Femur (tissue), 1 donor: Measurements from ENCODE around the gene TRPM6.

Source experiments
- DNase-seq: peaks from one replicate; pipeline ENCODE4 v3.0.0-alpha.2; 2017

Gene TRPM6

DNA sequence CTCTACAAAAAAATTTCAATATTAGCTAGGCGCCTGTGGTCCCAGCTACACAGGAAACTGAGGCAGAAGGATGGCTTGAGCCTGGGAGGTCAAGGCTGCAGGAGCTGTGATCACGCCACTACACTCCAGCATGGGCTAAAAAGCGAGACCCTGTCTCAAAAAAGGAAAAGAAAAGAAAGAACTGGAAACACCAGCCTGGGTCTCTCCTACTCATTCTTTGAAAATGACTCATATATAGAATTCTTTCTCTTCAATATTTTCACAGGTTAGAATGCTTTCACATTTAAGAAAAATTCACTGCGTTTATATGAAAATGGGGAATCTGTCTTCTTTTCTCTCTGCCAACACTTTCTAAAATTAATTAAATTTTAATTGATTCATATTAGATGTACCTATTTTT is 115.6 kb downstream of the TRPM6 start:
- no peak for DNase-seq

DNA sequence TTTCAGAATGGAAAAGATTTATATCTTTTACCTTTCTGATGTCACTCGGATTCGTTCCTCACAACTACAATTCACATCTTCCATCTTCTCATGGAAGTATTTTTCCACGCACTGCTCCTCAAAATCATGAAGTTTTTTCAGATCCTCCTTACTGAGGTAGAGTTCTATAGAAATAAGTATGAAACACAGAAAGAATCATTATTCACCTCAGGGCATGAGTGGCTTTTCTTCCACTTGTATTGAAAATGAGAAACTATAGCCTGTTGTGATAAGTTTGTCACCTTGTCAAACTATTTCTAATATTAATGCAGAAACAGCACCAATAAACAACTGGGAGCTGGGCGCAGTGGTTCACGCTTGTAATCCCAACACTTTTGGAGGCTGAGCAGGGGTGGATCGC is 116.0 kb downstream of the TRPM6 start:
- DNase-seq, result no peak

DNA sequence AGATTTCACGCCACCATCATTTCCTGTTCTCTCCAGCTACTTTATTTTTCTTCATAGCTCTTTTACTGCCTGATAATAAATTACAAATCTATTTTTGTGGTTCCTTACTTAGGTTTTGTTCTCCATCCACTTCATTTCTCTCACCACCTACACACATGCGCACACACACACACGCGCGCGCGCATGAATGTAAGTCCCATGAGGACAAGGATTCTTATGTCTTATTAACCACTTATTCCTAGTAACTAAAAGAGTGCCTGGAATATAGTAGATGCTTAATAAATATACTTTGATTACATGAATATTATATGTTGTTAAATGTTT is 116.5 kb downstream of the TRPM6 start:
- no peak for DNase-seq

DNA sequence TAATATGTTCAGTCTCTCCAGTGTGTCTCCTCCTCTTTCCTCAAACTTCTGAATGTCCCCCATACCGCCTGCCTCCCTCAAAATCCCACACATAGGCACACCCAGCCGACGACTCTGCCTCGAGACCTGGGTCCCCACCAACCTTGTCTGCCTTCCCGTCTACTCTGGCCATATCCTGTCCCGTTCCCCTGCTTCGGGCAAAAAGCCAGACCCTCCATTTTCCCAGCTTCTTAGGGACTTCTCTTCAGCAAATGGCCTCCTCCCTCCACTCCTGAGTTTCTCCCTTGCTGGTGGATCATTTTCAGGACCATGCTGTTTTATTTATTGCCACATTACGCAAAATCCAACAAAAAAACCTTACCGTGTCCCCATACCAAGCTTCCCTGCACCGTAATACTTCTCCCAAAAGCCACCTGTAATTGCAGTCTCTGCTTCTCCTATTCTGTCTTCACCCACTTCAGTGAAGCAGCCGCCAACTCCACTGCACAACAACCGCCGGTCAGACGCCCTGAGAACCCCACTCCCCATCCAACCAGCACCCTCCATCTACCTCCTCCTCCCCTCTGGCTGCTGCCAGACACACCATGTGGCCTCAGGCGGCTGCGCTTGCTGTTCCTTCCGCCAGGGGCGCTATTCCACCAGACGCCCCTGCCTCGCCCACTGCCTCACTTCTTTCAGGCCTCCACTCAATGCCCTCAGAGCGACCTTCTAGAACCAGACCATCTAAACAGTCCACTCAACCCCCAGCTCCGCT is 117.0 kb downstream of the TRPM6 start:
- DNase-seq, result no peak

DNA sequence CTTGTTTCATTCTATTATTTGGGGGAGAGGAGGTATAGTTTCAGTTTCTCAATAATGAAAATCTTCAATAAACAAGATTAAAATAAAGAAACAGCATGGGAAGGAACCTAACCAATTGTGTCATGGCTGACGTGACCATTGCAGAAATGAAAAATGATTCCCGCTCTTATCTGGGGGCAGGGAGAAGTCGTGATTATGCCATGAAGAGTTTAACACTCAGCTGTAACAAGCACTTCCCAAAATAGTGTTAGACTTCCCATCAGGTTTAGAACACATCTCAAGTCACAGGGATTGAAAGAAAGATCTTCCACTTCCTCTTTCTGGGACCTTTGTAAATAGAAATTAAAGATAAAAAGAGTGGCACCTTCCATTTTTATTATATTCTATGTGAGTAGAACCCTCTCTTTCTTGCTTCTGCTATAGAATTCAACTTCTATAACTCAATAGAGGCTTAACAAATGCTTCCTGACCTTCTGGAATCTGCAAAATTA is 122.2 kb downstream of the TRPM6 start:
- no peak for DNase-seq

DNA sequence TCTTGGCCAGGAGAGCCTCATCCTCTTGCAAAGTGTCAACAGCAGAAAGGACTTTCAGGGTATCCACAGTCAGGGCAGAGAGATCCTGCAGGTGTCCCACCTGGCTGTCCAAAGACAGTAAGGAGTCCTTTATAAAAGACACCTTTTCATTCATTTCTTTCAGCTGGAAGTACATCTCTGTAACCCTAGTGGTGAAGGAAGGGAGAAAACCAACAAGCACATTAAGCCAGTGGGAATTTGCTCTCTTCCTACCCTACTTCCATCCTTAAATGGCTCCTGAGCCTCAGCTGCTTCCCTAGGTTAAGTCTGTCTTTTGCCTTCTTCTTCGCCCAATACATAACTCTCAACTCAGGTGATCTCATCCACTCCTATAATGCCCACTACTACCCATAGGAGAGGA is 124.8 kb downstream of the TRPM6 start:
- no peak for DNase-seq

DNA sequence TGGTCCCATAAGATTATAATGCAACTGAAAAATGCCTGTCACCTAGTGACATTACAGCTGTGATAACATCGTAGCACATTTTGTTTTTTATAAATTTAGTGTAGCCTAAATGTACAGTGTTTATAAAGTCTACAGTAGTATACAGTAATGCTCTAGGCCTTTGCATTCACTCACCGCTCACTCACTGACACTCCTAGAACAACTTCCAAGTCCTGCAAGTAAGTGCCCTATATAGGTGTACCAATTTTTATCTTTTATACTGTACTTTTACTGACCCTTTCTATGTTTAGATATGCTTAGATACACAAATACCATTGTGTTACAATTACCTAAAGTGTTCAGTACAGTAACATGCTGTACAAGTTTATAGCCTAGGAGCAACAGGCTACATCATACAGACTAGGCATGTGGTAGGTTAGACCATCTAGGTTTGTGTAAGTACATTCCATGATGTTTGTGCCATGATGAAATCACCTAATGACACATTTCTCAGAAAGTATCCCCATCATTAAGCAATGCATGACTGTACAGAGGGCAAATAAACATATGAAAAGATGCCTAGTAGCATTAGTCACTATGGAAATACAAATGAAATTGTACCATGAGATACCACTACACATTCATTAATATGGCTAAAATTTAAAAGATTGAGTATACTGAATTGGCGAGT is 127.6 kb downstream of the TRPM6 start:
- no peak for DNase-seq

DNA sequence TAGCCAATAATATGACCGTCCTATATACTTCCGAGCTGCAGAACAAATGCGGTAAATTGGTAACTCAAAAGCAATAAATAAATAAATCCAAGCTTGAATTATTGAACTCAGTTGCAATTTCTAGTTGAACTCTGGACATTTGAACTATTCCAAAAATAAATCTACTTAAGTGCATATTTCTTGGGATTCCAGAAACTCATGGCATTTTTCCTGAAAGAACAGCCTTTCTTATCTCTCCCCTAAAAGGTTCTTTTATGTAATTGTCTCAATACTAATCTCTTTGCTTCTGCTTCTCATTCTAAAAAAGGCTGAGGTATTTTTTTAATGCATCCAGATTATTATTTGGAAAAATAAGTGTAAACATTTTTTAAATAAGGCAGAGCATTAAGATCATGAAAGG is 131.7 kb downstream of the TRPM6 start:
- no peak for DNase-seq

DNA sequence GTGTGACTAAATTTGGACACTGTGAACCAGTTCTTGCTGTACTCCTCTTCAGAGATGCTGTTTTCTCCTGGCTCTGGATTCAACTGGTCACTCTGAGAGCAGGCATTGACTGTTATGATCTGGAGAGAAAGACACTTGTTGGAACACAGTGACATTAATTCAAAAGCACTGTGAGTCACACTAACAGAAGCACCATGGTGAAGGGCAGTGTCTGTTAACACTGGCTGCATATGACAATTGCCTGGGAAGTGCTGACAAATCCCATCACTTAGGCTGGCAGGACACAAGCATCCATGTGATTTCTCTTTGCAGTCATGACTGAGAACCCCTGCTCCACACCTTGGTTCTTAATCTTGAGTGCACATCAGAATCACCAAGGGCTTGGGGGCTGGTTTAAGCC is 132.4 kb downstream of the TRPM6 start:
- no peak for DNase-seq

DNA sequence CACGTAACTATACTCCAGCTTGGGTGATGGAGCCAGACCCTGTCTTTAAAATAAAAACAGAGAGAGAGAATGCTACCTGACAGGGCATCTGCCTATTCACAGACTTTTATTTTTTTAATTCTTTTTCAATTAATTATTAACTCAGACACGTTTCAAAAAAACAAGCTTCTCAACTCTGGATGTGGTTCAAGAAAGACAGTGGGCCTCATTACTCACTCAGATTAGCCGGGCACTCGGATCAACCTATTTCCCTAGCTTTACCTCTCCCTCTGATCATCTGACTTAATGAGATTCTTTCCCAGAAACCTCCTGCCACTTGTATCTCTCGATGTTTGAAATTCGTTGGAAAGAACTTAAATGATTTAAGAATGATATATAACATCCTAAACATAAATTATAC is 134.1 kb downstream of the TRPM6 start:
- no peak for DNase-seq

DNA sequence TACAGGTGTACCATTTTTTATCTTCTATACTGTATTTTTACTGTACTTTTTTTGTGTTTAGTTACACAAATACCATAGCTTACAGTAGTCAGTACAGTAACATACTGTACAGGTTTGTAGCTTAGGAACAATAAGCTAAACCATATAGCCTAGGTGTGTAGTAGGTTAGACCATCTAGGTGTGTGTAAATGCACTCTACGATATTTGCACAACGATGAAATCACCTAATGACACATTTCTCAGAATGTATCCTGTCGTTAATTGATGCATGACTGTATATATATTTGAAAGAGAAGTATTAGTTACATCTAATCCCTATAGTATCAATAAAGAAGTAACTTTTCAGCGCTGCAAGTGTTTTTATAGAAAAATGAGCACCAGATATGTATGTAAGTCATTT is 138.8 kb downstream of the TRPM6 start:
- DNase-seq, result no peak

DNA sequence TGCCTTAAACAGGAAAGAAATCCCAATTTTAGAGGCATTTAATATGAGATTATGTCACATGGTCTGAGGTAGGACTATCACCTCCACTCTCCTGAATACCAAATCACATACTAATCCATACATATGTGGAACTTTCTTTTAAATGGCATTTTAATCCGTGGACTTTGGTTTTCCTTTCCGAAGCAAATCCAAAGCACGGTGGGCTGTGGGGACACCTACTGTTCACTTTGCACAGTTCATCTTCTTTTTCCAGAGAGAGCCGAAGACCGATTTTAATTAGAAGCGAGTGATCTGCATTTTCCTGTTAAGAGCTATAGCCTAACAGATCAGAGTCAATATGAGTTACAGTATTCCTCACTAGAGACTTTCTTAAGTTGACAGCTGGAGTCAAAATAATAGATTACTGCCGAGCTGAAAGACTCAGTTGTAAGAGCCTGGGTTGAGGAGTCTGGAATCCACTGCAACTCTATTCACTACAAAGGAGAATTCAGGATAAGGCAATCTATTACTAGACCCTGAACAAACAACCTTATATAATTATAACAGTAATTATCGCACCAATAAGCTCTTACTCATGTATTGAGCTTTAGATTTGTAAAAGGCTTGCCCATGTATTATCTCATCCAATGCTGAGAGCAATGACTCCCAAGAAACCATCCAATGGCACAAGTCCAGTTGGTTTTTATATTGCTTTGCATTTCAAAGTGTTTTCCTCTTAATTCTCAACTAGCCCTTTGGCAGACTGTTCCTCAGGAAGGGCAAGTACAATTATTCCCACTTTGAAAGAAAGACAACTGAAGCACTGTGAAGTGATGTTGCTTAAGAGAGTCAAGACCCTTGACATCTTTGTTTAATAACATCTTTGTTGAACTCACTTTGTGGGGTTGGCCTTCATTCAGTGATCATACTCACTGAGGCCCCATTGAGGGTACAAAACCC is 144.7 kb downstream of the TRPM6 start:
- DNase-seq, result no peak

DNA sequence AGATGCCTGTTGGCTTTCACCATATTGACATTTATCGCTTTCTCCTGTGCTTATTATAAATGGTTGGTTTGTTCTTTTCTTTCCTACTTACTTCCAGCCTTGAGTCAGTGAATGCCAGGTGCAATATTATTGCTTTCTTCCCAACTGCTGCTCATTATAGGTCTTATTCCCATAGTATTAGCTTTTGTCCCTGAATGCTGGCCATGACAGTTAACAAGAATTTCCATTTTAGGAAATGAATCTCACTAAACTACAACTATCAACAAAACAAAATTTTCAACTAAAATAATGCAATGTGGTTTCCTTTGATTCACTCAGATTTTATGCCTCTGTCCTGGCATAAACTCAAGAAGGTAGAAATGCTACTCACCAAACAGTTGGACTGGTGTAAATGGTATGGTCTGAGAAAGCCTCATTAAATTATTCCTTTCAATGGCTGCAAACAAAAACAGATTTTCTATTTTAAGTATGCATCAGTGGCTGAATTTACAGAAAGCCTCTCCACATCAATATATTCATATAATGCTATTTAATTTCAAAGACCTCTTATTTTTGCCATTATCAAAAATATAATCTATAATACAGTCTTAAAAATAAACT is 145.4 kb downstream of the TRPM6 start:
- no peak for DNase-seq

DNA sequence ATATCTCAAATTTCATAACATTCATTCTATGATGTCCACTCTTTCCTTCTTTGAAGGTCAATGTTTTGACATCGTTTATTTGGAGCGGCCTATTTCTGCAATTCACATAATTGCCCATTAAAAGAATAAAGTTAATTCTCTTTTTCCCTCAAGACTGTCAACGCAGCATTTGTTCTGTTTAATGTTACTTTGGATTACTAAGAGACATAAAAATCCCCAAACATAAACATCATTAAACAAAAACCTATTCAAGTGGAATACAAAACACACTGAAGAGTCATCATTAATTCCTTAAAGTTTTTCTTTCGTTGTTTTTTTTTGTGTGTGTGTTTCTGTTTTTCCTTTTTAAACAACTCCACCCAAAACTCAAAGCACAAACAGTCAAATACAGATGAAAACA is 151.1 kb downstream of the TRPM6 start:
- no peak for DNase-seq

DNA sequence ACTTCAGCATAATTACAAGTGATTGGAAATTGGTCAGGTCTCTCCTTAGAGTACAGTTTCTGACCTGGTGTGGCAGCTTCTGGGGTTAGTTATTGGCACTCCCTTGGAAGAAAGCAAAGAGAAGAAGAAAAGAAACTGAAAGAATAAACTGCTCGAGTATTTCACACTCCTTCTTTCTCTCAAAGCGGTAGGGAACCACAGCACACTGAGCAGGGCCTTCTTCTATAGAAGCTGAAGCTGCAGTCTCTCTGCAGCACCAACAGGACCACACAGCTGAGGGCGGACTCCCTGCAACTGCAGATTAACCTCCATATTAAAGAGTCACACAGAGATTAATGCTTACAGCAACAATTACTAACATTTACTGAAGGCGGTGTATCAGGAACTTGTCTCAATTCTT is 152.0 kb downstream of the TRPM6 start:
- DNase-seq, result no peak

DNA sequence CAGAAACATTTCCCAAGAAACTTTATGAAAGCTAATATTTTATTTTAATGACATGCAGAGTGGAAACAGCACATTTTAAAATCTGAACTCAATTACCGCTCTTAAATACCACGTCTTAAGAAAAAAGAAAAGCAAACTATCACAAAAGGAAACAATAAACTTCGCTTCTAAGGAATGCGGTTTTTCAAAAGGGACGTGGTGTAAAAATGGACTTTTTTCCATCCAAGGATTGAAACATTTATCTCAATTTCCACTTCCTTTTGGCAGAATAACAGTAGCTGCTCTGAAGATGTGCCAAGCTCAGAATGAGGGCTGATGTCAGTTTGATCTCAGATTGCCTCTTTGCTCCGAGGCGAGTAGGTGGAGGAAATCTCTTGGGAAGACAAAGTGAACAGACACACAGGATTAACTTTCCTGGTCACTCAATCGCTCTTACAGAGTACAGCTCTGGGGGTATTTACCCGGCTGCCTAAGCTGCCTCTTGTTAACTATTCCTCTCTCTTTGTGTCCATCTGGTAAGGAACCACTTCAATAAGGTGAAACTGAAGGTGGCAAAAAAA is 158.5 kb downstream of the TRPM6 start:
- no peak for DNase-seq

DNA sequence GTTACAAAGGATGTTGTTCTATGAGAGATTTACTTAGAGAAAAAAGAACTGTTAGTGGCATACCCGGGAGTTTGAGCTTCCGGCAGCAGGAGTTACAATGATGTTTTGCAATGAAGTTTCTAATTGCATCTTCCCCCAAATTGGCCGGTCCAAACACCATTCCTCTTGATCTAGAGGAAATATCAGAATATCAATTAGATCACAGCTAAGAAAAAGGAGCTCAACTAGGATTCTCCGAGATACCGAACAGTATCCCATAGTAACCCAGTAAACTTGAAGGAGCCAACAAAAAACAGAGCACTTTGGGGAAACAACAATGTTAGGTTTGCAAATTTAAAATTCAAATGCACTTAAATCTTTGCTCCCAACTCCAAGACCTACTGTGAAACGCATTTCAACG is 159.5 kb downstream of the TRPM6 start:
- DNase-seq, result no peak

DNA sequence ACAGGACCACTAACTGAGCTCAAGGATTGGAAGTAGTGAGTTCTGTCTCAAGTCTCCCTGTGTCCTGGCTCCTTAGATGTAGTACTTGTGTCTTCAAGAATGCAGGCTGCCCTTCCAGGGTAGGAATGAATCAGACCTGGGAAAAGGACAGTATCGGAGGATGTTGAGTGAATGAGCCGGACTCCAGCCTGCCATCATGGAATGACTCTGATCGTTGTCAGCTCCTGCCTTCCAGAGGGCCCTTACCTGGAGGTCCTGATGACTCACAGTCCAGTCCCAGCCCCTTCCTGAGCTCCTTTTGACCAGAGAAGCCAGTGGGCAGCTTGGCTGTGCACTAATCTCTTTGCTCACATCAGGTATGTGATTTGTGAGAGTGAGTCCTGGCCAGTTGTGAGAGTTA is 161.1 kb downstream of the TRPM6 start:
- no peak for DNase-seq

DNA sequence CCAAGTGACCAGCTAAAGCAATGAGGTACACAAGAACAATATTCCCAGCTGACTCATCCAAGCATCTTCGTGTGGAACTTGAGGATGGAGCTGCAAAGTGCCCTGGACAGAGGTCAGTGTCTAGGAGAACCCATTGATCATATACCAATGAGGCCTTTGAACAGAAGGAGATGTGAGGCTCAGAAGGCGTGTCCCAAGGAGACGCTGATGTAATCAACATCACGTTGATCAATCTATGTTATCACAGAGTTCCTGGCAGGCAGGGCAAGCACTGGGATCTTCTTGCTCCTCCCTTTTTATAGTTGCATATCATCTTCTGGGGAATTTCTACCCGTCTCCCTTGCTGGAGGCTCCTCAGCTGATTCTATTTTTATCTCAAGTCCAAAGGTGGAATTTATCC is 163.4 kb downstream of the TRPM6 start:
- no peak for DNase-seq

DNA sequence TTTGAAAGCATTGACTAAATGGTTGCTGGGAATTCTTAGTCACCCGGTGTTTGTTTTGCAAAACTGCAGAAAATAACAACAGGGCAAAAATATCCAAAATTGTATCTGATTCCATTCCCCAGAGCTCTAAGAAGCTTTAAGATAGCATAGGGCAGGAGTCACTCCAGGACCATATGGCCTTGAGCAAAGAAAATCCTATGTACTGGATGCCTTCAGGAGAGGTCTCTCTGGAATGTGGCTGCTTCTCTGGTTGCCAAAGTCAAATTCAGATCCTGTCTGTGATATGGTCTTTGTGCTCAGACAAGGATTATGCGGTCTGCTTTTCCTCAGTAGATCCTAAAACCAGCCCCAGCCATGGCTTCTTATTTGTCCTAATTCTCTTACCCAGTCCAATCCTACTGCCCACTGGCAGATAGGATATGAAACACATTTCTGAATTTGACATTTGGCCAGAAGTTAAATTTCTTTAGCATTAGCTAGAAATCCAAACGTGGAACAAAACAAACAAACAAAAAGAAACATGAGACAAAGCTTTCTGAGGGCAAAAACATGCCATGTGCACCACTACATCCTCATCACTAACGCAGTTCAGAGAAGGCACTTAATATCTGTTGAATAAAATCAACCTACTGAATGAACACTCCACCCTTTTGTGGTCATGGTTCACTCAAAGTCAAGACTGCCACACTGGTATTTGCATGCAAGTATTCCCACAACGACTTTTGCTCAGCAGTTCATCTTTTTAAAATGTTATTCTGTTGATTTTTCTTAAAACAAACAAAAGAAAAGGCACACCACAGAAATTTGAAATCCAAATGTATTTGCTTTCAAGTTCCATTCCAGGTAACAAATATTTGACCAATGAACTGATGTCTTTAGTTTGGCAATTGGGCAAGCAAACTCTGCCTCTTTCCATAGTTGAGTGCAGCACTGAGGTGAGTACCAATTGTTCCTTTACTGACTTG is 165.7 kb downstream of the TRPM6 start:
- no peak for DNase-seq

DNA sequence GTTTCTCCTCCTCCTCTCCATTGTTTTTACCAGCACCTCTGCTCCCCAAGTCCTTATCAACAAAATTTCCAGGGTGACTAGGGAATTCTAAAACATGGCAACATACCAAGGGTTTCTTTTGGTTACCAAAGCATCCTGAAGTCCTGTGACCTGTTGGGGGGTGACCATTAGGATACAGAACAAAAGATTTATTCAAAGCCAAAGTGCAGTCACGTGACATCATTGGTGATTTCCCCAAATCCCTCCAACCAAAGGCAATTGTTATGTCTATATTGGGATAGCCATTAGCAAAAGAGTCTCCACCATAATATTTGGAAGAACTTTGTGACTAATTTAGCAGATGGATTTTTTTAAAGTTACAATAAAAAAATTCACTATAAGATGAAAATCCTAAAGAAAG is 168.4 kb downstream of the TRPM6 start:
- DNase-seq, result no peak

DNA sequence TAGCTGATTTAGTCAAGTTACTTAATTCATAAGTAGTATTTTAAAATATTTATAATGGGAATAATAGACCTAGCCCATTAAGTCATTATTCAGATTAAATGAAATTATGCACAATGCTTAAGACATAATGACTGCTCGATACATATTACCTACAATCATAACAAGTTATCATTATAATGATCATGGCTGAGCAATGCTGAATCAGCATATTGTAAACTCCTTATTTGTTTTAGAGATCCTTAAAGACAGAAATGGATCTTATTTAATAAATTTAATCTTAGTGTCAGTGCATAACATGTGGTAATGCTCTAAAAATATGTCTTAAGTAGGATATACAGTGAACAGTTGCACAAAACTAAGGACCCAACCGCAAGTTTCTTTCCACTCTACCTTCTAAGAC is 169.0 kb downstream of the TRPM6 start:
- DNase-seq, result no peak
